Stomach (tissue), 4 donors: Measurements from ENCODE around the gene FLOT1.

Source experiments
- CTCF ChIP-seq, 7 experiments: fragments of 450-650 bp in 4 of 7; fragments of 200-600 bp in 3 of 7; sonication (generic) in 3 of 7; IDR thresholded peaks; one replicate each; pipeline ENCODE4 v1.5.1; 2016 to 2019; ENCODE audit warnings: antibody characterized with exemption in 7 of 7, control low read depth in 2 of 7, mild to moderate bottlenecking in 1 of 7
- POLR2AphosphoS5 ChIP-seq, 3 donors: sonication (generic); formaldehyde crosslinking; IDR thresholded peaks; one replicate each; pipeline ENCODE4 v1.6.1; 2016; ENCODE audit warnings: antibody characterized with exemption in 3 of 3

GRCh38 chr6:30763618-30764489 lies 21.4 kb upstream of the FLOT1 start:
- TF ChIP-seq POLR2AphosphoS5 (IDR thresholded peaks at IDR 0.05) (no peak), CTCF (IDR thresholded peaks at IDR 0.05) (no peak)
